Activated B cell treated with CpG ODN at 0.5 μM for 24 hours (primary cell): Measurements from ENCODE around the gene ASNSD1. TPM values are rescaled to one million over a fixed set of nuclear protein-coding genes. Genes with fewer than 3 reads are reported as not detected.
"Not testable (repeated sequence)": the region's sequence is repeated elsewhere in the genome, so short reads cannot be mapped to it uniquely, and the experiment has no call there.

ENCODE experiments used
- ATAC-seq: fragments of 200-7000 bp; cut with Tn5 transposase; one replicate; pipeline ENCODE4 v1.10.0; 2021; ENCODE audit warnings: low read depth, mild to moderate bottlenecking, moderate library complexity
- CTCF ChIA-PET: fragments of 350-600 bp; sonication (Branson Sonifier 250); formaldehyde crosslinking; loops from one replicate; lab custom pipeline; 2021; ENCODE audit warnings: antibody characterized with exemption; lab: Charles Lee
- POLR2A ChIA-PET: fragments of 350-600 bp; sonication (Branson Sonifier 250); formaldehyde crosslinking; loops from one replicate; lab custom pipeline; 2021; ENCODE audit warnings: antibody characterized with exemption; lab: Charles Lee
- DNase-seq: peaks from one replicate; pipeline ENCODE4 v3.0.0; 2022
- H3K27ac Mint-ChIP-seq: one replicate; pipeline ENCODE4 v1.8.0; 2020; ENCODE audit warnings: mixed read lengths
- H3K27me3 Mint-ChIP-seq: one replicate; pipeline ENCODE4 v1.8.0; 2021; ENCODE audit warnings: mixed read lengths
- H3K36me3 Mint-ChIP-seq: one replicate; pipeline ENCODE4 v1.8.0; 2021; ENCODE audit warnings: low read depth, mixed read lengths
- H3K4me1 Mint-ChIP-seq: one replicate; pipeline ENCODE4 v1.8.0; 2021; ENCODE audit warnings: mixed read lengths
- H3K4me3 Mint-ChIP-seq: one replicate; pipeline ENCODE4 v1.8.0; 2020; ENCODE audit warnings: mild to moderate bottlenecking, mixed read lengths
- H3K9me3 Mint-ChIP-seq: one replicate; pipeline ENCODE4 v1.8.0; 2020; ENCODE audit warnings: mixed read lengths
- intact Hi-C: fragments of 100-400 bp; cut with micrococcal nuclease; formaldehyde crosslinking; loops from one replicate; pipeline ENCODE4 v1.15.1; 2024
- total RNA-seq: library from RNA; stranded (reverse); gene quantifications from 2 replicates; pipeline ENCODE4 v1.2.3, GENCODE V29; 2022
- TF ChIP-seq, protein P1 (sequence below): fragments of 200-600 bp; IDR thresholded peaks from one replicate; pipeline ENCODE4 v1.8.0; 2022; ENCODE audit warnings: antibody characterized with exemption, mild to moderate bottlenecking

ASNSD1 gene
- total RNA-seq, 1 donor from 2014 or later = 27.5 TPM

DNA sequence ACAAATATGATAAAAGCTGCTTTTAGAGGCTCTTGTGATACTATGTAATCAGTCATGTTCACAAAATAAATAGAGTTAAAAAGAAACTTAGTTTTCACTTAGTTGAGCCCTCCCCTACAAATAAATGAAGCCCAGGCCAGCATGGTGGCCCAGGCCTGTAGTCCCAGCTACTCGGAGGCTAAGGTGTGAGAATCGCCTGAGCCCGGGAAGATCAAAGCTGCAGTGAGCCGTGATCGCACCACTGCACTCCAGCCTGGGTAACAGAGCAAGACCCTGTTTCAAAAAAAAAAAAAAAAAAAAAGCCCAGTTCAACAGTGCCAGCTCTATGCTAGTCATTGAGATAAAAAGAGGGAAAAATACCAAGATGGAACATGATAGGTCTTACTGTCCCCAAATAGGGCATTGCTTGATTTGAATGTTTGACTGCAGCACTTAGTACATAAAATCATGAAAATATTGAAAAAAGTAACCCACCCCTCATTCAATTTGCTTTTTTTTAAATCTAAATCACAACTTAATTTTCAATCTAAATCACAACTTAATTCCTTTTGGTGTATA lies 1.5 kb downstream of the ASNSD1 start:
- POLR2A ChIA-PET = interaction anchor here (0.6 to 3.2 kb wide), 4 partner anchors 9 to 1219 kb away, joined by 4 to 37 read pairs (median 10); partner anchors contain the start of genes ANKAR and OSGEPL1
- DNase-seq (no peak), ATAC-seq (no peak)
- Mint-ChIP-seq H3K4me1 (peaks cover 21% of the 10 kb centered on the region), H3K27me3 (no peaks in the 10 kb centered on the region), H3K27ac (no peak overlapping the region), H3K4me3 (no peak overlapping the region), H3K36me3 (peaks cover 34% of the 10 kb centered on the region), H3K9me3 (no peaks in the 10 kb centered on the region)
- intact Hi-C loops = loop anchor here (5.0 kb wide), 3 partner anchors 520 to 1490 kb away; partner anchors contain the start of gene STAT4
- TF ChIP-seq, protein P1, sequence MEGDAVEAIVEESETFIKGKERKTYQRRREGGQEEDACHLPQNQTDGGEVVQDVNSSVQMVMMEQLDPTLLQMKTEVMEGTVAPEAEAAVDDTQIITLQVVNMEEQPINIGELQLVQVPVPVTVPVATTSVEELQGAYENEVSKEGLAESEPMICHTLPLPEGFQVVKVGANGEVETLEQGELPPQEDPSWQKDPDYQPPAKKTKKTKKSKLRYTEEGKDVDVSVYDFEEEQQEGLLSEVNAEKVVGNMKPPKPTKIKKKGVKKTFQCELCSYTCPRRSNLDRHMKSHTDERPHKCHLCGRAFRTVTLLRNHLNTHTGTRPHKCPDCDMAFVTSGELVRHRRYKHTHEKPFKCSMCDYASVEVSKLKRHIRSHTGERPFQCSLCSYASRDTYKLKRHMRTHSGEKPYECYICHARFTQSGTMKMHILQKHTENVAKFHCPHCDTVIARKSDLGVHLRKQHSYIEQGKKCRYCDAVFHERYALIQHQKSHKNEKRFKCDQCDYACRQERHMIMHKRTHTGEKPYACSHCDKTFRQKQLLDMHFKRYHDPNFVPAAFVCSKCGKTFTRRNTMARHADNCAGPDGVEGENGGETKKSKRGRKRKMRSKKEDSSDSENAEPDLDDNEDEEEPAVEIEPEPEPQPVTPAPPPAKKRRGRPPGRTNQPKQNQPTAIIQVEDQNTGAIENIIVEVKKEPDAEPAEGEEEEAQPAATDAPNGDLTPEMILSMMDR = no peak
- CTCF ChIA-PET = interaction anchor here (3.2 to 6.8 kb wide), 3 partner anchors 12 to 36 kb away, joined by 17 to 52 read pairs (median 47); partner anchors contain the start of gene ANKAR

DNA sequence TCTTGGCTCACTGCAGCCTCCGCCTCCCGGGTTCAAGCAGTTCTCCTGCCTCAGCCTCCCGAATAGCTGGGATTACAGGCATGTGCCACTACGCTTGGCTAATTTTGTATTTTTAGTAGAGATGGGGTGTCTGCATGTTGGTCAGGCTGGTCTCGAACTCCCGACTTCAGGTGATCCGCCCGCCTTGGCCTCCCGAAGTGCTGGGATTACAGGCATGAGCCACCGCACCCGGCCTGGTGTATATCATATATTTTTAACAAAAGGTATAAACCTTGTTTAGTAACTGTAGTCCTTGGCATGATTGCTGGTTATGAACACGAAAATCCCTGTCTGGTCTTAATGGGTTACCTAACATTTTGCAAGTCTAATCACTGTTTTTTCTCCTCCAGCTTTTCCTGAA lies 2.1 kb downstream of the ASNSD1 start:
- ChIA-PET POLR2A (interaction anchor here (0.6 to 3.2 kb wide), 4 partner anchors 11 to 1219 kb away, joined by 3 to 37 read pairs (median 4); partner anchors contain the start of genes ANKAR, ORMDL1 and PMS1), CTCF (interaction anchor here (3.2 to 6.8 kb wide), 3 partner anchors 11 to 36 kb away, joined by 17 to 52 read pairs (median 47); partner anchors contain the start of gene ANKAR)
- peaks cover 15% of the 10 kb centered on the region for H3K4me1 Mint-ChIP-seq
- not testable (repeated sequence) for H3K27ac Mint-ChIP-seq, DNase-seq, H3K27me3 Mint-ChIP-seq, ATAC-seq, H3K9me3 Mint-ChIP-seq
- H3K36me3 Mint-ChIP-seq = peaks cover 40% of the 10 kb centered on the region
- intact Hi-C loops = loop anchor here (5.0 kb wide), 3 partner anchors 519 to 1489 kb away; partner anchors contain the start of gene STAT4
- H3K4me3 Mint-ChIP-seq = peak overlapping the region; percentile 33

DNA sequence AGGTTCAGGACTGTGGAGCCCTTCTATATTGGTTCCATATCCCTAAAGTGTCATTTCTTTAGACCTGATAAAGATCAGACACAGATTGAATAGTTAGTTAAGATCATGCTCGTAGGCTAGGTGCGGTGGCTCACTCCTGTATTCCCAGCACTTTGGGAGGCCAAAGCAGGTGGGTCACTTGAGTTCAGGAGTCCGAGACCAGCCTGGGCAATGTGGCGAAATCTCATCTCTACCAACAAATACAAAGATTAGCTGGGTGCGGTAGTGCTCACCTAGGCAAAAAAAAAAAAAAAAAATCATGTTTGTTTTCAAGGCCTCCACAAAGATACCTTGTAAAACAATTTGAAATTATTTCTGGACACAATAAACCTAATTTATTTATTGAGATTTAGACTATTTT lies 8.7 kb downstream of the ASNSD1 start:
- Mint-ChIP-seq H3K4me1 (peaks cover 16% of the 10 kb centered on the region), H3K9me3 (no peaks in the 10 kb centered on the region), H3K36me3 (peaks cover 69% of the 10 kb centered on the region), H3K27ac (no peak overlapping the region), H3K4me3 (no peak overlapping the region), H3K27me3 (no peaks in the 10 kb centered on the region)
- ATAC-seq = no peak
- TF ChIP-seq, protein P1 = no peak
- intact Hi-C loops = loop anchor here (5.0 kb wide), 1 partner anchor 862 kb away; the partner anchor contains the start of gene NEMP2
- ChIA-PET POLR2A (interaction anchor here (0.7 kb wide), 1 partner anchor 120 kb away, joined by 6 read pairs; no protein-coding TSS in a partner anchor), CTCF (interaction anchor here (0.6 to 1.0 kb wide), 2 partner anchors 8 to 29 kb away, joined by 3 read pairs; no protein-coding TSS in a partner anchor)
- DNase-seq = no peak

DNA sequence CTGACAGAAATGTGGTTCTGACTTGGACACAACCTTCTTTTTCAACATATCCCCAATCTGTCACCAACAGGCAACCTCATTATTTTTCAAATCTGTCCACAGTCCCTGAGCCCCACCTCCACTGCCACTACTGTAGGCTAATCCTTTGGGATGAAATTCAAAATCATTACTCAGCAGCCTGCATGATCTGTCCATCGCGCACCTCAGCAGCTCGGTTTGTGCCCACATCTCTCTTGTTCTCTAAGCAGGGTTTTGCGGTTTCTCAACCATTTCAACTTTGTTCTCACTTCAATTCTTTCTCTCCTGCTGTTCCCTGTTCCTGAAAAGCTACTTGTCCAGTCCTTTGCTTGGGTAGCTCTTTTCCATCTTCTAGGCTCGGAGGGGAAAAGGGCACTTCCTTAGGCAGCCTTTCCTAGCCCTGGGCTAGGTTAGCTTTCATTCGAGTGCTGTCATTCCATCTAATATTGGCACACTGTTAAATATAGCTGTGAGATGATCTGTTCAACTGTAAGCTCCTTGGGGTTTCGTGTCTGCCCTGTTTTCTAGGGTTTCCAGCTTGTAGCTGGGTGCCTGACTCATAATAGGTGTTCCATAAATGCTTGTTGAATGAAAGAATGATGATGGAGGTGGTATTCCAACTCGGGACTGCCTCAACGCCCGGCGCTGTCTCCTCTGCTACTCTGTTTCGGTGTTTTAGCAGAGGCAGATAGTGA lies 12.6 kb downstream of the ASNSD1 start:
- POLR2A ChIA-PET = interaction anchor here (1.0 to 3.6 kb wide), 6 partner anchors 9 to 110 kb away, joined by 3 to 37 read pairs (median 6); partner anchors contain the start of genes ASNSD1, ORMDL1, OSGEPL1 and PMS1
- no peaks in the 10 kb centered on the region for H3K27me3 Mint-ChIP-seq
- ATAC-seq = peak; percentile 8

More for the DNA sequence above, 12.6 kb downstream of the ASNSD1 start:
- DNase-seq = no peak
- CTCF ChIA-PET = interaction anchor here (0.6 to 5.3 kb wide), 6 partner anchors 12 to 110 kb away, joined by 3 to 52 read pairs (median 6); partner anchors contain the start of genes ASNSD1, ORMDL1, OSGEPL1 and PMS1
- Mint-ChIP-seq H3K4me3 (peak overlapping the region; percentile 77), H3K4me1 (peaks cover 34% of the 10 kb centered on the region), H3K27ac (peak overlapping the region; percentile 83), H3K9me3 (peaks cover 7% of the 10 kb centered on the region), H3K36me3 (peaks cover 47% of the 10 kb centered on the region)
- TF ChIP-seq, protein P1 = no peak
- intact Hi-C loops = loop anchor here (1.0 to 5.0 kb wide), 5 partner anchors 13 to 858 kb away; partner anchors contain the start of genes ASNSD1, NEMP2, ORMDL1 and OSGEPL1
